Measurements from ENCODE around the gene NCKAP5. TPM values are rescaled to one million over a fixed set of nuclear protein-coding genes. Genes with fewer than 3 reads are reported as not detected.

Gene NCKAP5
- total RNA-seq, 2 experiments from 2014 or later: not detected

DNA sequence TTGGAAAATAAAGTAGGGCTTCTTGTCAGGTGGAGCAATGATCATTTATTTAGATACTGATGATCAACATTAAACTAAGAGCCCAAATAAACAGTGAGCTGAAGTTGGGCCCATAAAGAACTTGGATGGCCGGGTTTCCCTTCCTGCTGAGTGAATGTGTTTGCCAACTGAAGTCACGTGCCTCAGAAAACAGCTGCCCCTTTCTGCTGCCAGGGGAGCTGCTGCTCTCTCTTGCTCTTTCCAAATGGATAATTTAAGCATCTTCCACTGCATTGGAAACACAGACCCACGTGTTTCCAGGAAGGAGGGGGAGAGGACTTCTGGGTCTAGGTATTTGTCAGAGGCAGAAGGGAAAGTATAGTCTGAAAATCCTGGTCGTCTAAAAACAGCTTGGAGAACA is 22.9 kb upstream of the NCKAP5 start:
- no peaks in the 10 kb centered on the region for H3K36me3 Mint-ChIP-seq
- peaks cover under 1% of the 10 kb centered on the region for H3K9me3 Mint-ChIP-seq
- POLR2A ChIA-PET: no interaction called here
- no peaks in the 10 kb centered on the region for H3K4me1 Mint-ChIP-seq
- no peak overlapping the region for H3K4me3 Mint-ChIP-seq
- no peak for DNase-seq
- ATAC-seq (ENCODE audit: low read depth): no peak
- no peaks in the 10 kb centered on the region for H3K27me3 Mint-ChIP-seq
- no peak overlapping the region for H3K27ac Mint-ChIP-seq

DNA sequence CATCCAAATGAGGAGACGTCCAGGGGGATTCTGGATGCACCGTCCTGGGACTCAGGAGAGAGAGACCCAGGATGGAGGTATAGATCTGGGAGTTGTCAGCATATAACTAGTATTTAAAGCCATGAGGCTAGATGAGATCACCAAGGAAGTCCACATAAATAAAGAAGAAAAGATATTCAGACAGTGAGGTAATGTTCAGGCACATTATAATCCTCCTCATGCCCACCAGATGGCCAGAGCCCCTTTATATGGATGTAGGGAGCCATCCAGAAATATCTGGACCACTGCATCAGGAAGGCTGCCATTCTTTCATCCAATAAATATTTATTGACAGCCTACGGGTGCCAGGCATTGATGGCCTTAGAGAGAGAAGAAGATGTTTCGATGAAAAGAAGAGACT is 21.2 kb upstream of the NCKAP5 start:
- no peaks in the 10 kb centered on the region for H3K4me1 Mint-ChIP-seq
- ATAC-seq (ENCODE audit: low read depth): no peak

DNA sequence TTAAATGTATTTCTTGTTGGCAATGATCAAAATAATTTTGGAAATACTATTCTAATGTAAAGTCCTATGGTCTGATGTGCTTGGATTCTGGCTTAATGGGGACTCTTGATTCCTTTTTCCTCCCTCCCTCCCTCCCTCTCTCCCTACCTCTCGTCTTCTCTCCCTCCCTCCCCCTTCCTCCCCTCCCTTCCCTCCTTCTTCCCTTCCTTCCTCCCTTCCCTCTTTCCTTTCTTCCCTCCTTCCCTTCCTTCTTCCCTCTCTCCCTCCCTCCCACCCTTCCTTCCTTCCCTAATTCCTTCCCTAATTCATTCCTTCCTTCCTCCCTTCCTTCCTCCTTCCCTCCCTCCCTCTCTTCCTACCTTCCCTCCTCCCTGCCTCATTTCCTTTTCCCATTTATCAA is 19.9 kb upstream of the NCKAP5 start:
- no peak overlapping the region for H3K4me3 Mint-ChIP-seq
- no peaks in the 10 kb centered on the region for H3K4me1 Mint-ChIP-seq
- POLR2A ChIA-PET: no interaction called here
- DNase-seq (no peak), ATAC-seq (ENCODE audit: low read depth) (no peak)
- H3K9me3 Mint-ChIP-seq: peaks cover 1% of the 10 kb centered on the region
- H3K27me3 Mint-ChIP-seq: no peaks in the 10 kb centered on the region
- no peaks in the 10 kb centered on the region for H3K36me3 Mint-ChIP-seq
- H3K27ac Mint-ChIP-seq: no peak overlapping the region

More for the DNA sequence above, 21.2 kb upstream of the NCKAP5 start:
- POLR2A ChIA-PET: no interaction called here
- Mint-ChIP-seq H3K4me3 (no peak overlapping the region), H3K27me3 (no peaks in the 10 kb centered on the region), H3K9me3 (peaks cover 1% of the 10 kb centered on the region), H3K27ac (no peak overlapping the region), H3K36me3 (no peaks in the 10 kb centered on the region)
- no peak for DNase-seq

DNA sequence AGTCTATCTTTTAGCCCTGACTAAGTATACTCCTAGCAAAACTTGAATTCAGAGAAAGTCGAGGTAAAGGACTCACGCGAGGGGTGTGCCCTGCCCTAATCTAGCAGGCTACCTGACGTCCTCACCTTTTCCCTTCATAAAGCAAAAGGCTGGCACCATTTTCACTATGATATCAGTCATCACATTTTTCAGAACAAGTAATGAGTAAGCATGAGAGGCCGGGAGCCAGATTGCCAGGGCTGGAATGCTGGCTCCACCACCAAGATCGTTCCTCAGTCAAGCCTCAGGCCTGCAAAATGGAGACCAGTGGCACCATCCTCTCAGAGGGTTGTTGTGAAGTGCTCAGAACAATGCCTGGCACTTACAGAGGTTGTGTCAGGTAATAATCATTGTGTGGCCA is 18.7 kb upstream of the NCKAP5 start:
- Mint-ChIP-seq H3K4me1 (no peaks in the 10 kb centered on the region), H3K36me3 (no peaks in the 10 kb centered on the region), H3K9me3 (peaks cover 1% of the 10 kb centered on the region), H3K27ac (no peak overlapping the region), H3K4me3 (no peak overlapping the region), H3K27me3 (no peaks in the 10 kb centered on the region)
- DNase-seq: no peak
- no peak for ATAC-seq (ENCODE audit: low read depth)
- POLR2A ChIA-PET: no interaction called here

DNA sequence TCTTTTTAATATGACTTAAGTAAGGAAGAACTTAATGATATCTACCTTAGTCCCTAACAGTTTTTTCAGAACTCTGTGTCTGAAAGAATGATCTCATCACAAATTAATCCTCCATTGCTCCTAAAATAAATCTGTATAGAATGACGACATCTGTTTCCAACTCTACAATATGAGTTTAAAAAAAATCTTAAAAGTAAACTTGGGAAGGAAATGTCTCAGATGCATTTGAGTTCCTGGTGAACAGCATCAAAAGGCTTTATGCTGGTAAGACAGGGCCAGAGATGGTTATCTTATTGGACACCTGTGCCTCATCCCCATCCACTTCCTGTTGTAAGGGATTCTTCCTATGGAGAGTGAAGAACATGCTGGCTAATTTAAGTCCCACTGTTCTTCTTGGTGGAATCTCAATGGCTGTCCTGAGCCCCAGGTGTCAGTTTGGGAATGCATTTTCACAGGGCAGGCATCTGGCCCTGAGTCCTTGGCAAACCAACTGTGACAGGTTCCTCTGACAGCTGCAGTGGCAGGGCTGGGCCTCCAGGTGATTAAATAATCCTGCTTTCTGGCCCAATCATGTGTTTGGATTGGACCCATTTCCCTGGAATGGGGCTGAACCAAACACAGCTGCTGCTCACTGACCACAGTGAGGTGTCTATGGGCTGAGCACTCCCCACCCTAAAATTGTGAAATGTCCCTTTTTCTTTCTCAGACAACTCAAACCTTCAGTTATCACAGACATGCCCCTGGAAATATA is 12.9 kb upstream of the NCKAP5 start:
- Mint-ChIP-seq H3K9me3 (peaks cover under 1% of the 10 kb centered on the region), H3K27ac (no peak overlapping the region), H3K4me3 (no peak overlapping the region), H3K36me3 (no peaks in the 10 kb centered on the region), H3K27me3 (no peaks in the 10 kb centered on the region), H3K4me1 (no peaks in the 10 kb centered on the region)
- DNase-seq: no peak
- POLR2A ChIA-PET: no interaction called here
- no peak for ATAC-seq (ENCODE audit: low read depth)

DNA sequence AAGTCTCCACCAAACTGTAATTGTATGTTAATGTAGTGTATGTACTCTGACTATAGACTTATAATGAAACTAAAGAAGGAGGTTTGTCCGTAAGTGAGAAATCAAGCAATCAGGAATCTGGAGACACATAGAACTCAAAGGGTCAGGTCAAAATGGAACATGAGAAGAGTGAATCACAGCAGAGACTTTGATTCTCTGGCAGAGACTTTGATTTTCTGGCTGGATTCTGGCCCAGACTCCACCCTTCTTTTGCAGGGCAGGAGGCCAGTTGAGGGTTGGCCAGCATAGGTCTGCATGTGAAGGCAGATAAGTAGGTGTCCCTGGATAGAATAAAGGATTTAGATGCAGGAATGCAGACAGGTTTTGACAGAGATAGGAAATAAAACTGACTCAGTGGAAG is 11.0 kb upstream of the NCKAP5 start:
- H3K27ac Mint-ChIP-seq: no peak overlapping the region
- H3K27me3 Mint-ChIP-seq: no peaks in the 10 kb centered on the region
- H3K36me3 Mint-ChIP-seq: no peaks in the 10 kb centered on the region
- DNase-seq (no peak), ATAC-seq (ENCODE audit: low read depth) (no peak)
- POLR2A ChIA-PET: no interaction called here
- H3K4me3 Mint-ChIP-seq: no peak overlapping the region
- no peaks in the 10 kb centered on the region for H3K9me3 Mint-ChIP-seq
- H3K4me1 Mint-ChIP-seq: no peaks in the 10 kb centered on the region

DNA sequence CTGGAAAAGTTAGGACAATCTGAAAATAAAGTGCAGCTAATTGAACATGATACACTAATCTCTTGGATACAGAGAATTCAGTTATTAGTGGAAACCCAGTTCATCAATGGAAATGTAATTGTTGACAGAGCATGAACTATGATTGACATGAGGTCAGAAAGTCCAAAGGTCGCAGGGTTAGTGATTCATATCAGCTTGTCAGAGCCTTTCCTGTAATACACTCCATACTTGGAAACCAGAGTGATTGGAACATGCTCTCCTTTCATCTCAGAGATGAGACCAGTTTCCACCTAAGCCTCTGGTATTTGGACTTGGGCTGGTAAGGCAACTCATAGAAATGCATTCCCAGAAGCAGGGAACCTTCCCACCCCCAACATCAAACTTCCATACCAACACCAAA is 8.5 kb upstream of the NCKAP5 start:
- Mint-ChIP-seq H3K27me3 (no peaks in the 10 kb centered on the region), H3K36me3 (no peaks in the 10 kb centered on the region), H3K27ac (no peak overlapping the region), H3K4me1 (no peaks in the 10 kb centered on the region), H3K9me3 (no peaks in the 10 kb centered on the region), H3K4me3 (no peak overlapping the region)
- ATAC-seq (ENCODE audit: low read depth): no peak
- DNase-seq: no peak
- POLR2A ChIA-PET: no interaction called here

DNA sequence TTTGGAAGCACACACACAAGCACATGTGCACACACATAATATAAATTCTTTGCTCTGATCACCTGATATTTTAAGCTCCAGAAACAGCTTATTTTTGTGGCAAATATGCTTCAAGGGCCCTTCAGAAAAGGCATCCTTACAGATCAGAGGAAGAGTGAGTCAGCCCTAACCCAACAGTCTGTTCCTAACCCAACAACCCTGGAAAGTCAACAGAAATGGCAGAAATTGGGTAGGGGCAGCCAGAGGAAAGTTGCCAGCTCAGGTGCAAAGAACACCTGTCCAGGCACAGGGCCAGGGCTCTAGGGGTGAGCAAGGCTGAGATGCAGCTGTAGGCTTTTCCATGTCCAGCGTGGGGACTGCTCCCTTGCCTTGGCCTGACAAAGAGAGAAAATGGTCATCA is 6.4 kb upstream of the NCKAP5 start:
- ATAC-seq (ENCODE audit: low read depth) (no peak), DNase-seq (no peak)
- Mint-ChIP-seq H3K36me3 (no peaks in the 10 kb centered on the region), H3K27ac (no peak overlapping the region), H3K27me3 (no peaks in the 10 kb centered on the region), H3K4me1 (no peaks in the 10 kb centered on the region), H3K9me3 (no peaks in the 10 kb centered on the region), H3K4me3 (no peak overlapping the region)
- POLR2A ChIA-PET: no interaction called here

DNA sequence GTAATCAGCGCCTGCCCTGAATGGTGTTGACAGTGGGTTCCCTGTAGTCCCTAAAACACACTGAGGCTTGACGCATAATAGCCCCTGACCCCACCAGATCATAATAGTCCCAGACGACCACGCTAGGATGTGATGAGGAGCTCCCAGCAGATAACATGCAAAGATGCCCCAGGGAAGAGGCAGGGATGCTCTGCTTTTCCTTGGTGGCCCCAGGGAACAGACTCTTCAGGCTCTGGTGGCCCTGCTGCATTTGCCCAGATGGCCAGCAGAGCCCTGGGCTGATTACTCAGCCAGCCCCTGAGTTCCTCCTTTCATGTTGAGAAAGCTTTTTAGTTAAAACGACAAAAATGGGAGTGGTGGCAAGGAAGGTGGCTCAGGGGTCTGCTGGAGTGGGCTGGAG is 5.9 kb upstream of the NCKAP5 start:
- POLR2A ChIA-PET: no interaction called here
- Mint-ChIP-seq H3K27ac (no peak overlapping the region), H3K4me3 (no peak overlapping the region), H3K4me1 (no peaks in the 10 kb centered on the region), H3K27me3 (no peaks in the 10 kb centered on the region), H3K36me3 (no peaks in the 10 kb centered on the region), H3K9me3 (no peaks in the 10 kb centered on the region)
- ATAC-seq (ENCODE audit: low read depth): no peak
- no peak for DNase-seq

DNA sequence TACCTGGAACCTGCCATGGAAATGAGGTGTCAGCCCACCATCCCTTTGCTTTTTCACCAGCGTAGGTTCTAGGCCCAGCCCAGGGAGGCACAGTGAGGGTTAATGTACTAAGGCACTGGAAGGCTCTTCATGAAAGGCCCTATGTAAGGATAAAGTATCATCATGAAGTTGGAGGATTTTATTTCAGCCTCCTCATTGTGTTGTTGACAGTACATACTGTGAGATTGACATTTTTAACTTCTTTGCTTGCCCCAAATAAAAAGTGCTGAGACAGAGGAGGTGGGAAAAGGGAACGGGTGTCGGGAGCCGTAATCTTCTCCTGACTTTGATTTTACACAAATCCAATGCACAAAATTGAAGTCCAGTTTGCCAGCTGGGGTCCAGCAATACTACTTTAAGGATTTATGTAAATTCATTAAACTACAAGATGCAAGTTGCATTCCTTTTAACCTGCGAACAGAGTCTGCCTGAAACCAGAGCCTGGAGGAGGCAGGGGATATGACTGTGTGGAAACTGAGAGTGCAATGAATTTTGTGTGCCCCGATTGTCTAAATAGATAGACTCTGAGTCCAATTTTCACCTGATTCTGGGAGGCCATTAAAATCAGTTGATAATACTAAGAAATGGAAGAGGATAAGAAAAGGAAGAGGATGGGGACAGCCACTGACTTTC is 5.4 kb upstream of the NCKAP5 start:
- no peaks in the 10 kb centered on the region for H3K36me3 Mint-ChIP-seq

DNA sequence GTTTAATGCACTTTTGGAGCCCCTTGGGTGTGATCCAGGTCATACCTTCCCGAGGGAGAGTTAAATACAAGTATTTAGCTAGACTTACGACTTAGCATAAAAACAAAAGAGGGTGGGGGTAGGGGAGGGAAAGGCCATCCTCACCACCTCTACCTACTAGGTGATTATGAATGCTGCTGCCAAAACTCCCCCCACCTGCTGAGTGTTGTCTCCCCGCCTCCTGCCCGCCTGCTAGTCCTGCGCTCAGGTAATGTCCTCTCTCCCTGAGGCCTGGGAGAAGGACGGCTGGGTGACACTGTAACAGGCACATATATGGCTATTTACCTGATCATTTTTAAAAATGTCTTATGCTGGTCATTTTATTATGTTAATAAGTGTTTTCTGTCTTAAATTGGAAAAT is 3.0 kb upstream of the NCKAP5 start:
- POLR2A ChIA-PET: no interaction called here
- peaks cover 13% of the 10 kb centered on the region for H3K27me3 Mint-ChIP-seq
- H3K4me3 Mint-ChIP-seq: no peak overlapping the region
- H3K4me1 Mint-ChIP-seq: no peaks in the 10 kb centered on the region
- H3K27ac Mint-ChIP-seq: no peak overlapping the region
- H3K9me3 Mint-ChIP-seq: no peaks in the 10 kb centered on the region
- no peaks in the 10 kb centered on the region for H3K36me3 Mint-ChIP-seq
- DNase-seq: no peak
- ATAC-seq (ENCODE audit: low read depth): no peak

More for the DNA sequence above, 5.4 kb upstream of the NCKAP5 start:
- H3K9me3 Mint-ChIP-seq: no peaks in the 10 kb centered on the region
- ATAC-seq (ENCODE audit: low read depth) (no peak), DNase-seq (no peak)
- no peak overlapping the region for H3K4me3 Mint-ChIP-seq
- no peaks in the 10 kb centered on the region for H3K4me1 Mint-ChIP-seq
- POLR2A ChIA-PET: no interaction called here
- peaks cover 3% of the 10 kb centered on the region for H3K27me3 Mint-ChIP-seq
- no peak overlapping the region for H3K27ac Mint-ChIP-seq

DNA sequence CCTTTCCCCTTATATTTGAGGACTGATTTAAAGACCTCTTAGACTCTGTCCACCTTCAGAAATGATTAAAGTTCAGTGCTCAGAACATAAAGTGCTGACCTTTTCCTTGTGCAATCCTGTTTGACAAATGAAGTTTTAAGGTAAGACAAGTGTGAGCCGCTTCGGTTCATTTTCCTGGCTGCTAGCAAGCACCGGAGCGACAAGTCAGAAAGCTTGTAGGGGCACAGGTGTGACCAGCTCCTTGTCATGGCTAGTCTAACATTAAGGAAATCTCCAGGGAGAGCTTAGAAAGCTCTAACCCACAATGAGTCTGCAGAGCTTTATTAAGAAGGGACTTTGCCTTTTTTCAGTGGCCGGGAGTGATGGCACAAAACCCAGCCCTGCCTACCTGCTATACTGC is 2.3 kb upstream of the NCKAP5 start:
- H3K36me3 Mint-ChIP-seq: no peaks in the 10 kb centered on the region
- no peak for ATAC-seq (ENCODE audit: low read depth)
- no peak for DNase-seq
- H3K4me1 Mint-ChIP-seq: no peaks in the 10 kb centered on the region
- POLR2A ChIA-PET: no interaction called here
- H3K4me3 Mint-ChIP-seq: no peak overlapping the region
- H3K27ac Mint-ChIP-seq: no peak overlapping the region
- no peaks in the 10 kb centered on the region for H3K9me3 Mint-ChIP-seq
- peaks cover 13% of the 10 kb centered on the region for H3K27me3 Mint-ChIP-seq

DNA sequence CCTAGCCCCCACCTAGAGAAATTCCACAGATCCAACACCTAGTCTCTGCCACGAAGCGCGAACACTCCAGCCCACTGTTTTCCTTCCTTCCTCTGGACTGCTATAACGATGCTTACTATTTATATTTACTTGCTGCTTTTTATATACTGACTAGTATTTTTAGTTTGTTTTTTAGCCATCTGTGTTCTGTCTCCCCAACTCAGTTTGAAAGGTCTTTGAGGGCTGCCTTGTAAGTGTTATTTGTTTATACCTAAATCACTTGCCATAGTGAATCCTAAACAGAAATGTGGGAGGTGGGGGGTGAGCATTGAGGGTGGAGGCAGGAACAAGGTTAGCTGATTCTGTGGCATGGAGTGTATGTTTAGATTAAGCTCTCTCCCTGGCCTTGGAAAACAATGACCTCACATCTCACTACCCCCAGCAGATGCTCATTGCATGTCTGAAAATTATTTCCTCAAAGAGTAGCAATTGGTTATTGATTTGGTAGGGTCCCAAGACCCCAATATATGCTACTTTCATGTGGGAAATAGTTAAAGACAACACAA is 1.1 kb upstream of the NCKAP5 start:
- POLR2A ChIA-PET: no interaction called here
- Mint-ChIP-seq H3K4me1 (no peaks in the 10 kb centered on the region), H3K27me3 (peaks cover 13% of the 10 kb centered on the region), H3K27ac (no peak overlapping the region), H3K36me3 (no peaks in the 10 kb centered on the region), H3K4me3 (no peak overlapping the region), H3K9me3 (no peaks in the 10 kb centered on the region)
- ATAC-seq (ENCODE audit: low read depth) (no peak), DNase-seq (no peak)

DNA sequence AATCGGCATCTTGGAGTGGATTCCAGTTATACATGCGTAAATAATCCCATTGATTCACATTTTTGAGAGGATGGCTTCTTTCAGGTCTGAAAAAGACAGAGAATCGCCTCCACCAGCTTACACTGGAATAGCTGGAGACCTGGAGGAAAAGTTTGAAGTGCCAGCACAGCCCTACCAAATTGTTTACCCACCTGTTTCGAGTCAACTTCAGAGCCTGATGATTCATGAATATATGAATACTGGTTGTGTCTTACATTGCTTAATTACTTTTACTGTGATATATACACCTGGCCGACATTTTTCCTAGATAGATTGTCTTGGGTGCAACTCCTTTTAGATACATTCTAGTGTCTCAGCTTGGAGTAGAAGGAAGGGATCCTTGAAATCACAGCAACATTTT is 335 bp upstream of the NCKAP5 start:
- no peaks in the 10 kb centered on the region for H3K4me1 Mint-ChIP-seq
- DNase-seq (no peak), ATAC-seq (ENCODE audit: low read depth) (no peak)
- no peak overlapping the region for H3K27ac Mint-ChIP-seq
- H3K27me3 Mint-ChIP-seq: peaks cover 13% of the 10 kb centered on the region
- H3K36me3 Mint-ChIP-seq: no peaks in the 10 kb centered on the region
- H3K4me3 Mint-ChIP-seq: no peak overlapping the region
- POLR2A ChIA-PET: no interaction called here
- H3K9me3 Mint-ChIP-seq: no peaks in the 10 kb centered on the region

Measured in activated naive CD8-positive, alpha-beta T cell treated with anti-CD3 and anti-CD28 coated beads, Interleukin-2, amount 10 ng/mL, durations not matched to agents 7 days and 5 days (primary cell).